ENCODE results near the gene CFAP90.

Gene CFAP90

GRCh38 chr5:7789567-7789966 lies 61.4 kb downstream of the CFAP90 start:
- no peak for DNase-seq (ENCODE audit: low read depth)
- no peak for TF ChIP-seq CTCF (conservative IDR thresholded peaks at IDR 0.05; ENCODE audit: low read length)
- H3K4me3 ChIP-seq (ENCODE audit: low read length), result no peak overlapping the region

- DNase-seq (ENCODE audit: low read depth), result no peak
- TF ChIP-seq CTCF (conservative IDR thresholded peaks at IDR 0.05; ENCODE audit: low read length), result no peak
- H3K4me3 ChIP-seq (ENCODE audit: low read length), result no peak overlapping the region
These were observed 63.2 kb downstream of the CFAP90 start for GRCh38 chr5:7787770-7788169.

- TF ChIP-seq CTCF (conservative IDR thresholded peaks at IDR 0.05; ENCODE audit: low read length), result no peak
- H3K4me3 ChIP-seq (ENCODE audit: low read length), result no peak overlapping the region
These were observed 66.1 kb downstream of the CFAP90 start for GRCh38 chr5:7784683-7785380.

GRCh38 chr5:7781899-7782298 lies 69.0 kb downstream of the CFAP90 start:
- no peak overlapping the region for H3K4me3 ChIP-seq (ENCODE audit: low read length)
- no peak for TF ChIP-seq CTCF (conservative IDR thresholded peaks at IDR 0.05; ENCODE audit: low read length)
- no peak for DNase-seq (ENCODE audit: low read depth)

More at GRCh38 chr5:7784683-7785380, 66.1 kb downstream of the CFAP90 start:
- no peak for DNase-seq (ENCODE audit: low read depth)

Data from AG10803 (cell line).